WTC11 (cell line): ENCODE measurements around the gene CNKSR3. TPM values are rescaled to one million over a fixed set of nuclear protein-coding genes. Genes with fewer than 3 reads are reported as not detected.

Experiments used
- ATAC-seq: fragments of 200-7000 bp; cut with Tn5 transposase; 2 replicates; pipeline ENCODE4 v1.10.0; 2021; ENCODE audit warnings: mild to moderate bottlenecking, moderate library complexity
- CTCF ChIA-PET: fragments of 300-600 bp; sonication (Branson Sonifier 250); formaldehyde crosslinking; loops from one replicate; lab custom pipeline; 2021; ENCODE audit warnings: antibody characterized with exemption; lab: Charles Lee
- POLR2A ChIA-PET: fragments of 350-600 bp; sonication (Branson Sonifier 250); formaldehyde crosslinking; loops from one replicate; lab custom pipeline; 2021; ENCODE audit warnings: antibody characterized with exemption; lab: Charles Lee
- DNase-seq: peaks from one replicate; pipeline ENCODE4 v3.0.0; 2021; ENCODE audit warnings: low spot score
- H3K27ac Mint-ChIP-seq: 2 replicates; pipeline ENCODE4 v1.8.0; 2021; ENCODE audit warnings: mixed read lengths
- H3K27me3 Mint-ChIP-seq: 2 replicates; pipeline ENCODE4 v1.8.0; 2021; ENCODE audit warnings: low read depth, mild to moderate bottlenecking, moderate library complexity, mixed read lengths
- H3K36me3 Mint-ChIP-seq: 2 replicates; pipeline ENCODE4 v1.8.0; 2021; ENCODE audit warnings: mixed read lengths
- H3K4me1 Mint-ChIP-seq: 2 replicates; pipeline ENCODE4 v1.8.0; 2022; ENCODE audit warnings: mixed read lengths
- H3K4me3 Mint-ChIP-seq: 2 replicates; pipeline ENCODE4 v1.8.0; 2021; ENCODE audit warnings: mild to moderate bottlenecking, moderate library complexity, mixed read lengths
- H3K9me3 Mint-ChIP-seq: 2 replicates; pipeline ENCODE4 v1.8.0; 2021; ENCODE audit warnings: mixed read lengths
- CREB1 ChIP-seq: sonication (generic); formaldehyde crosslinking; IDR thresholded peaks from 2 replicates; pipeline ENCODE4 v1.8.0; 2023; ENCODE audit warnings: mild to moderate bottlenecking, missing genetic modification reagents
- CREM ChIP-seq: sonication (generic); formaldehyde crosslinking; IDR thresholded peaks from 2 replicates; pipeline ENCODE4 v1.8.1; 2022; ENCODE audit warnings: mild to moderate bottlenecking, missing genetic modification reagents, moderate library complexity
- GRHL2 ChIP-seq: fragments of 250-450 bp; sonication (Bioruptor Pico); IDR thresholded peaks from 2 replicates; pipeline ENCODE4 v1.8.0; 2022; ENCODE audit warnings: mild to moderate bottlenecking, moderate library complexity; ENCODE audit not compliant: insufficient replicate concordance, severe bottlenecking
- MLX ChIP-seq: sonication (generic); formaldehyde crosslinking; IDR thresholded peaks from 2 replicates; pipeline ENCODE4 v1.8.1; 2023; ENCODE audit warnings: mild to moderate bottlenecking, missing genetic modification reagents, moderate library complexity
- PRRX2 ChIP-seq: fragments of 250-450 bp; sonication (Bioruptor Pico); IDR thresholded peaks from 2 replicates; pipeline ENCODE4 v1.8.0; 2021; ENCODE audit warnings: mild to moderate bottlenecking
- RELA ChIP-seq: sonication (generic); formaldehyde crosslinking; IDR thresholded peaks from 2 replicates; pipeline ENCODE4 v1.8.1; 2022; ENCODE audit warnings: missing genetic modification reagents, mild to moderate bottlenecking, borderline replicate concordance
- SMAD3 ChIP-seq: sonication (generic); formaldehyde crosslinking; IDR thresholded peaks from 2 replicates; pipeline ENCODE4 v1.8.0; 2022; ENCODE audit warnings: missing genetic modification reagents, mild to moderate bottlenecking, borderline replicate concordance
- SP1 ChIP-seq: sonication (generic); formaldehyde crosslinking; conservative IDR thresholded peaks from 2 replicates; pipeline ENCODE4 v1.8.1; 2022; ENCODE audit warnings: missing genetic modification reagents
- STAT6 ChIP-seq: sonication (generic); formaldehyde crosslinking; conservative IDR thresholded peaks from 2 replicates; pipeline ENCODE4 v1.8.1; 2023; ENCODE audit warnings: mild to moderate bottlenecking, low read depth, missing genetic modification reagents, moderate library complexity
- TCF7 ChIP-seq: sonication (generic); formaldehyde crosslinking; IDR thresholded peaks from 2 replicates; pipeline ENCODE4 v1.8.0; 2022; ENCODE audit warnings: mild to moderate bottlenecking, low read depth, missing genetic modification reagents, moderate library complexity
- ZNF121 ChIP-seq: sonication (generic); formaldehyde crosslinking; IDR thresholded peaks from 2 replicates; pipeline ENCODE4 v1.8.0; 2023; ENCODE audit warnings: missing genetic modification reagents
- ZNF138 ChIP-seq: sonication (generic); formaldehyde crosslinking; conservative IDR thresholded peaks from 2 replicates; pipeline ENCODE4 v1.8.1; 2022; ENCODE audit warnings: mild to moderate bottlenecking, moderate library complexity, missing genetic modification reagents
- ZNF263 ChIP-seq: sonication (generic); formaldehyde crosslinking; IDR thresholded peaks from 2 replicates; pipeline ENCODE4 v1.8.1; 2022; ENCODE audit warnings: low read depth, mild to moderate bottlenecking, moderate library complexity, missing genetic modification reagents
- total RNA-seq: library from RNA; stranded (reverse); gene quantifications from 3 replicates; pipeline ENCODE4 v1.2.3, GENCODE V29; 2021
- TF ChIP-seq, protein P1 (sequence below): sonication (generic); formaldehyde crosslinking; IDR thresholded peaks from 2 replicates; pipeline ENCODE4 v1.8.1; 2023; ENCODE audit warnings: mild to moderate bottlenecking, moderate library complexity, missing genetic modification reagents
- TF ChIP-seq, protein P2 (sequence below): sonication (generic); formaldehyde crosslinking; IDR thresholded peaks from 2 replicates; pipeline ENCODE4 v1.8.1; 2022; ENCODE audit warnings: low read depth, mild to moderate bottlenecking, moderate library complexity, missing genetic modification reagents, borderline replicate concordance
- TF ChIP-seq, protein P3 (sequence below): fragments of 200-600 bp; IDR thresholded peaks from 2 replicates; pipeline ENCODE4 v1.8.0; 2022; ENCODE audit warnings: antibody characterized with exemption
- TF ChIP-seq, protein P4 (sequence below): sonication (generic); formaldehyde crosslinking; IDR thresholded peaks from 2 replicates; pipeline ENCODE4 v1.8.0; 2023; ENCODE audit warnings: missing genetic modification reagents, mild to moderate bottlenecking, borderline replicate concordance
- TF ChIP-seq, protein P5 (sequence below): sonication (generic); formaldehyde crosslinking; IDR thresholded peaks from 2 replicates; pipeline ENCODE4 v1.8.1; 2022; ENCODE audit warnings: mild to moderate bottlenecking, moderate library complexity, missing genetic modification reagents

Gene CNKSR3
- total RNA-seq, 1 experiment from 2014 or later: 5.7 TPM

GRCh38 chr6:154367336-154367735, 143.1 kb downstream of the CNKSR3 start:
- ATAC-seq: no peak
- POLR2A ChIA-PET: interaction anchor here (0.6 kb wide), 1 partner anchor 24 kb away, joined by 4 read pairs; no protein-coding TSS in a partner anchor
- no peaks in the 10 kb centered on the region for H3K4me1 Mint-ChIP-seq

DNA sequence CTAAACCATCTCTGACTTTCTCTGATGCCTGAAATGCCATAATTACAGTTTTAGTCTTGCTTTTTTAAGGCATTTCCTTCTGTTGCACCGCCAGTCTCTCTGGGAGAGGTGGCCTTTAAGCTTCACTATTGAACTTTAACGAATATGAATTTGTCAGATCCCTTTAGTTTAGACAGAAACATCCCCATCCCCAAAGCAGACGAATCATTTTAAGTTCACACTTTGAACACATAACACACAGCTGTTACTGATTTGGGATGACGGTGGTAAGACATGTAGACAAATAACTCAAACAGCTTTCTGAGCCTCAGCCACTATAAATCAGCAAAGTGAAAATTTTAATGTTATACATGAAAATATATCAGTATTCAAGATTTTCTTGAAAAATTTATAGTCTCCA, 146.7 kb downstream of the CNKSR3 start:
- Mint-ChIP-seq H3K27me3 (no peaks in the 10 kb centered on the region), H3K4me3 (no peak overlapping the region), H3K4me1 (peaks cover 5% of the 10 kb centered on the region; the same call in 1 of the 2 replicates), H3K9me3 (peaks cover 5% of the 10 kb centered on the region), H3K27ac (no peak overlapping the region), H3K36me3 (no peaks in the 10 kb centered on the region)
- DNase-seq (no peak), ATAC-seq (no peak)
- ChIA-PET CTCF (no interaction called here), POLR2A (interaction anchor here (0.7 kb wide), 1 partner anchor 26 kb away, joined by 3 read pairs; no protein-coding TSS in a partner anchor)
- TF ChIP-seq, protein P1, sequence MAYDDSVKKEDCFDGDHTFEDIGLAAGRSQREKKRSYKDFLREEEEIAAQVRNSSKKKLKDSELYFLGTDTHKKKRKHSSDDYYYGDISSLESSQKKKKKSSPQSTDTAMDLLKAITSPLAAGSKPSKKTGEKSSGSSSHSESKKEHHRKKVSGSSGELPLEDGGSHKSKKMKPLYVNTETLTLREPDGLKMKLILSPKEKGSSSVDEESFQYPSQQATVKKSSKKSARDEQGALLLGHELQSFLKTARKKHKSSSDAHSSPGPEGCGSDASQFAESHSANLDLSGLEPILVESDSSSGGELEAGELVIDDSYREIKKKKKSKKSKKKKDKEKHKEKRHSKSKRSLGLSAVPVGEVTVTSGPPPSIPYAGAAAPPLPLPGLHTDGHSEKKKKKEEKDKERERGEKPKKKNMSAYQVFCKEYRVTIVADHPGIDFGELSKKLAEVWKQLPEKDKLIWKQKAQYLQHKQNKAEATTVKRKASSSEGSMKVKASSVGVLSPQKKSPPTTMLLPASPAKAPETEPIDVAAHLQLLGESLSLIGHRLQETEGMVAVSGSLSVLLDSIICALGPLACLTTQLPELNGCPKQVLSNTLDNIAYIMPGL (CRISPR knock-in tag): no peak
- no peak for TF ChIP-seq ZNF138
- TF ChIP-seq MLX: no peak
- TF ChIP-seq, protein P2, sequence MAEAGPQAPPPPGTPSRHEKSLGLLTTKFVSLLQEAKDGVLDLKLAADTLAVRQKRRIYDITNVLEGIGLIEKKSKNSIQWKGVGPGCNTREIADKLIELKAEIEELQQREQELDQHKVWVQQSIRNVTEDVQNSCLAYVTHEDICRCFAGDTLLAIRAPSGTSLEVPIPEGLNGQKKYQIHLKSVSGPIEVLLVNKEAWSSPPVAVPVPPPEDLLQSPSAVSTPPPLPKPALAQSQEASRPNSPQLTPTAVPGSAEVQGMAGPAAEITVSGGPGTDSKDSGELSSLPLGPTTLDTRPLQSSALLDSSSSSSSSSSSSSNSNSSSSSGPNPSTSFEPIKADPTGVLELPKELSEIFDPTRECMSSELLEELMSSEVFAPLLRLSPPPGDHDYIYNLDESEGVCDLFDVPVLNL: no peak
- no peak for TF ChIP-seq CREB1 (CRISPR knock-in tag)
- TF ChIP-seq ZNF121 (CRISPR knock-in tag): no peak

More at GRCh38 chr6:154367336-154367735, 143.1 kb downstream of the CNKSR3 start:
- Mint-ChIP-seq H3K27ac (no peak overlapping the region), H3K9me3 (no peaks in the 10 kb centered on the region), H3K36me3 (no peaks in the 10 kb centered on the region), H3K27me3 (no peaks in the 10 kb centered on the region), H3K4me3 (no peak overlapping the region)
- TF ChIP-seq GRHL2 (CRISPR knock-in tag) (no peak), CREB1 (CRISPR knock-in tag) (no peak), ZNF121 (CRISPR knock-in tag) (no peak), ZNF263 (no peak), PRRX2 (no peak), TCF7 (CRISPR knock-in tag) (no peak), CREM (CRISPR knock-in tag) (no peak), STAT6 (CRISPR knock-in tag) (no peak), SP1 (CRISPR knock-in tag) (no peak), RELA (CRISPR knock-in tag) (no peak), SMAD3 (CRISPR knock-in tag) (no peak)
- TF ChIP-seq, protein P3, sequence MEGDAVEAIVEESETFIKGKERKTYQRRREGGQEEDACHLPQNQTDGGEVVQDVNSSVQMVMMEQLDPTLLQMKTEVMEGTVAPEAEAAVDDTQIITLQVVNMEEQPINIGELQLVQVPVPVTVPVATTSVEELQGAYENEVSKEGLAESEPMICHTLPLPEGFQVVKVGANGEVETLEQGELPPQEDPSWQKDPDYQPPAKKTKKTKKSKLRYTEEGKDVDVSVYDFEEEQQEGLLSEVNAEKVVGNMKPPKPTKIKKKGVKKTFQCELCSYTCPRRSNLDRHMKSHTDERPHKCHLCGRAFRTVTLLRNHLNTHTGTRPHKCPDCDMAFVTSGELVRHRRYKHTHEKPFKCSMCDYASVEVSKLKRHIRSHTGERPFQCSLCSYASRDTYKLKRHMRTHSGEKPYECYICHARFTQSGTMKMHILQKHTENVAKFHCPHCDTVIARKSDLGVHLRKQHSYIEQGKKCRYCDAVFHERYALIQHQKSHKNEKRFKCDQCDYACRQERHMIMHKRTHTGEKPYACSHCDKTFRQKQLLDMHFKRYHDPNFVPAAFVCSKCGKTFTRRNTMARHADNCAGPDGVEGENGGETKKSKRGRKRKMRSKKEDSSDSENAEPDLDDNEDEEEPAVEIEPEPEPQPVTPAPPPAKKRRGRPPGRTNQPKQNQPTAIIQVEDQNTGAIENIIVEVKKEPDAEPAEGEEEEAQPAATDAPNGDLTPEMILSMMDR: no peak
- TF ChIP-seq, protein P4, sequence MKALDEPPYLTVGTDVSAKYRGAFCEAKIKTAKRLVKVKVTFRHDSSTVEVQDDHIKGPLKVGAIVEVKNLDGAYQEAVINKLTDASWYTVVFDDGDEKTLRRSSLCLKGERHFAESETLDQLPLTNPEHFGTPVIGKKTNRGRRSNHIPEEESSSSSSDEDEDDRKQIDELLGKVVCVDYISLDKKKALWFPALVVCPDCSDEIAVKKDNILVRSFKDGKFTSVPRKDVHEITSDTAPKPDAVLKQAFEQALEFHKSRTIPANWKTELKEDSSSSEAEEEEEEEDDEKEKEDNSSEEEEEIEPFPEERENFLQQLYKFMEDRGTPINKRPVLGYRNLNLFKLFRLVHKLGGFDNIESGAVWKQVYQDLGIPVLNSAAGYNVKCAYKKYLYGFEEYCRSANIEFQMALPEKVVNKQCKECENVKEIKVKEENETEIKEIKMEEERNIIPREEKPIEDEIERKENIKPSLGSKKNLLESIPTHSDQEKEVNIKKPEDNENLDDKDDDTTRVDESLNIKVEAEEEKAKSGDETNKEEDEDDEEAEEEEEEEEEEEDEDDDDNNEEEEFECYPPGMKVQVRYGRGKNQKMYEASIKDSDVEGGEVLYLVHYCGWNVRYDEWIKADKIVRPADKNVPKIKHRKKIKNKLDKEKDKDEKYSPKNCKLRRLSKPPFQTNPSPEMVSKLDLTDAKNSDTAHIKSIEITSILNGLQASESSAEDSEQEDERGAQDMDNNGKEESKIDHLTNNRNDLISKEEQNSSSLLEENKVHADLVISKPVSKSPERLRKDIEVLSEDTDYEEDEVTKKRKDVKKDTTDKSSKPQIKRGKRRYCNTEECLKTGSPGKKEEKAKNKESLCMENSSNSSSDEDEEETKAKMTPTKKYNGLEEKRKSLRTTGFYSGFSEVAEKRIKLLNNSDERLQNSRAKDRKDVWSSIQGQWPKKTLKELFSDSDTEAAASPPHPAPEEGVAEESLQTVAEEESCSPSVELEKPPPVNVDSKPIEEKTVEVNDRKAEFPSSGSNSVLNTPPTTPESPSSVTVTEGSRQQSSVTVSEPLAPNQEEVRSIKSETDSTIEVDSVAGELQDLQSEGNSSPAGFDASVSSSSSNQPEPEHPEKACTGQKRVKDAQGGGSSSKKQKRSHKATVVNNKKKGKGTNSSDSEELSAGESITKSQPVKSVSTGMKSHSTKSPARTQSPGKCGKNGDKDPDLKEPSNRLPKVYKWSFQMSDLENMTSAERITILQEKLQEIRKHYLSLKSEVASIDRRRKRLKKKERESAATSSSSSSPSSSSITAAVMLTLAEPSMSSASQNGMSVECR (CRISPR knock-in tag): no peak
- TF ChIP-seq, protein P5, sequence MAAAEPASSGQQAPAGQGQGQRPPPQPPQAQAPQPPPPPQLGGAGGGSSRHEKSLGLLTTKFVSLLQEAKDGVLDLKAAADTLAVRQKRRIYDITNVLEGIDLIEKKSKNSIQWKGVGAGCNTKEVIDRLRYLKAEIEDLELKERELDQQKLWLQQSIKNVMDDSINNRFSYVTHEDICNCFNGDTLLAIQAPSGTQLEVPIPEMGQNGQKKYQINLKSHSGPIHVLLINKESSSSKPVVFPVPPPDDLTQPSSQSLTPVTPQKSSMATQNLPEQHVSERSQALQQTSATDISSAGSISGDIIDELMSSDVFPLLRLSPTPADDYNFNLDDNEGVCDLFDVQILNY (CRISPR knock-in tag): no peak
- no peak for DNase-seq
- CTCF ChIA-PET: no interaction called here
